ENCODE results near the gene STX2.
"Not testable (repeated sequence)": the region's sequence is repeated elsewhere in the genome, so short reads cannot be mapped to it uniquely, and the experiment has no call there.

The STX2 gene

GRCh38 chr12:130856088-130856487 lies 17.0 kb upstream of the STX2 start:
- in situ Hi-C loops (cut with HindIII; ENCODE audit: low sequenced_read_pairs), result no loop called here
- H3K4me3 ChIP-seq (ENCODE audit: low read depth, low read length), result no peak overlapping the region
- TF ChIP-seq CTCF (IDR thresholded peaks at IDR 0.05; ENCODE audit: low read depth, low read length, missing control alignments), result no peak
- no peak for DNase-seq (ENCODE audit: low read depth)

DNA sequence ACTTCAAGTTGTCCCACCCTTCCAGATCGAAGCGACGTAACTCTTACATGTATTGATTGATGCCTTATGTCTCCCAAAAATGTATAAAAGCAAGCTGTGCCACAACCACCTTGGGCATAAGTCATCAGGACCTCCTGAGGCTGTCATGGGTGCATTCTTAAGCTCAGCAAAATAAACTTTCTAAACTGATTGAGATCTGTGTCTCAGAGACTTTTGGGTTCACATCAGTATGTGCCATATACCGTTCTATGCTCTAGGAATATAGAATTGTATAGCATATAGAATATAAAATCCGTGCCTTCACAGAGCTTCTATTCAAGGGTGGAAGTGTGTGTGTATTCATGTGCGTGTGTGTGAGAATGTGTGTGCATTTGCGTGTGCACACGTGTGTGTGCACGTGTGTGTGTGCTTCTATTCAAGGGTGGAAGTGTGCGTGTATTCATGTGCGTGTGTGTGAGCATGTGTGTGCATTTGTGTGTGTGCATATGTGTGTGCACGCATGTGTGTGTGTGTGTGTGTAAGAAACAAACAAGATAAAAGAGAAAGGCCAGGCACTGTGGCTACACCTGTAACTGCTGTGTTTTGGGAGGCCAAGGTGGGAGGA lies 11.5 kb upstream of the STX2 start:
- no peak overlapping the region for H3K4me3 ChIP-seq (ENCODE audit: low read depth, low read length)

DNA sequence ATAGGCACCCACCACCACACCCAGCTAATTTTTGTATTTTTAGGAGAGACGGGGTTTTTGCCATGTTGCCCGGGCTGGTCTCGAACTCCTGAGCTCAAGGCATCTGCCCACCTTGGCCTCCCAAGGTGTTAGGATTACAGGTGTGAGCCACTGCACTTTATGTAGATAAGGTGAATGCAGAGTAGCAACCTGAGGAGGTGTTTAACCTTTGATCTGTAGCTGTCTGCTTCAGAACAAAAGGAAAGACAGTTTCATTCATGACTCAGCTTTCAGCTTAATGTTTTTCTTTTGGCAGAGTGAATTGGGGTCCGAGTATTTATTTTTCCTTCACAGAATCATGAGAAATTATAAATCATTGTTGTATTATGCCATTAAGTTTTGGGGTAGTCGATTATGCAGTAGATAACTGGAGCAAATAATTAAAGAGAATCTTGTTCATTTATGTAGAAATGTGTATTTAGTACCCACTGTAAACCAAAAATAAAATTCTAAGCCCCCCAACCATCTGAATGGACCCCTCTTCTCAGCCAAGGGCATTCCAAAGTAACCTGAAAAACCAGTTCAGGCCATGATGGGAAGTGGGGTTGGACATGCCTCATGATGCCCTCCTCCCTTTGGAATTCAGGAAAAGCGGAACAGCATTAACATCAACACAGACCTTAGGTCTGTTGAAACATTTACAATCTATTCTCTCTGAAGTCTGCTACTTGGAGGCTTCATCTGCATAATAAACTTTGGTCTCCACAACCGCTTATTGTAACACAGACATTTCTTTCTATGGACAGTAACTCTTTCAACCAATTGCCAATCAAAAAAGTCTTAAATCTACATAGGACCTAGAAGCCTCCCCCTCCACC lies 10.7 kb upstream of the STX2 start:
- no peak for TF ChIP-seq CTCF (IDR thresholded peaks at IDR 0.05; ENCODE audit: low read depth, low read length, missing control alignments)
- in situ Hi-C loops (cut with HindIII; ENCODE audit: low sequenced_read_pairs), result no loop called here
- DNase-seq (ENCODE audit: low read depth), result no peak

More for the DNA sequence above, 11.5 kb upstream of the STX2 start:
- in situ Hi-C loops (cut with HindIII; ENCODE audit: low sequenced_read_pairs), result no loop called here
- TF ChIP-seq CTCF (IDR thresholded peaks at IDR 0.05; ENCODE audit: low read depth, low read length, missing control alignments), result no peak
- no peak for DNase-seq (ENCODE audit: low read depth)

GRCh38 chr12:130848785-130849305 lies 9.8 kb upstream of the STX2 start:
- H3K4me3 ChIP-seq (ENCODE audit: low read depth, low read length); in situ Hi-C loops (cut with HindIII; ENCODE audit: low sequenced_read_pairs); DNase-seq (ENCODE audit: low read depth): not testable (repeated sequence)

More for the DNA sequence above, 10.7 kb upstream of the STX2 start:
- no peak overlapping the region for H3K4me3 ChIP-seq (ENCODE audit: low read depth, low read length)

- in situ Hi-C loops (cut with HindIII; ENCODE audit: low sequenced_read_pairs); DNase-seq (ENCODE audit: low read depth); H3K4me3 ChIP-seq (ENCODE audit: low read depth, low read length): not testable (repeated sequence)
Measured at GRCh38 chr12:130848105-130848504, 9.1 kb upstream of the STX2 start.

DNA sequence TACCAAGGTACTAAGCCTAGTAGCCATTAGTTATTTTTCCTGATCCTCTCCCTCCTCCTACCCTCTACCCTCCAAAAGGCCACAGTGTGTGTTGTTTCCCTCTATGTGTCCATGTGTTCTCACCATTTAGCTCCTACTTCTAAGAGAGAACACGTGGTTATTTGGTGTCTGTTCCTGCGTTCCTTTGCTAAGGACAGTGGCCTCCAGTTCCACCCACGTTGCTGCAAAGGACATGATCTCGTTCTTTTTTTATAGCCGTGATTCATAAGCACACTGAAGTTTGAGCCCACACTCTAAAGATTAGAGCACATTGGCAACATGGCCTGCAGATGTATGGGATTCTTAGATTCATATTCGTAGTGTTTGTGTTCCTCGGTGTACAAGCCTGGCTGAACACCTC lies 8.1 kb upstream of the STX2 start:
- no peak for TF ChIP-seq CTCF (IDR thresholded peaks at IDR 0.05; ENCODE audit: low read depth, low read length, missing control alignments)
- no peak for DNase-seq (ENCODE audit: low read depth)
- in situ Hi-C loops (cut with HindIII; ENCODE audit: low sequenced_read_pairs), result no loop called here
- H3K4me3 ChIP-seq (ENCODE audit: low read depth, low read length), result no peak overlapping the region

GRCh38 chr12:130846369-130846768 lies 7.3 kb upstream of the STX2 start:
- in situ Hi-C loops (cut with HindIII; ENCODE audit: low sequenced_read_pairs), result no loop called here
- H3K4me3 ChIP-seq (ENCODE audit: low read depth, low read length), result no peak overlapping the region
- TF ChIP-seq CTCF (IDR thresholded peaks at IDR 0.05; ENCODE audit: low read depth, low read length, missing control alignments), result no peak
- DNase-seq (ENCODE audit: low read depth), result no peak
